Fibroblast of the aortic adventitia (primary cell): Measurements from ENCODE around the gene APBA2. TPM values are rescaled to one million over a fixed set of nuclear protein-coding genes. Genes with fewer than 3 reads are reported as not detected.

Experiments
- DNase-seq: peaks from one replicate; pipeline ENCODE4 v3.0.0-alpha.2; 2010; ENCODE audit warnings: low read depth
- H3K4me3 ChIP-seq: 2 replicates; pipeline ENCODE4 v1.5.1; 2011; ENCODE audit warnings: low read depth, mild to moderate bottlenecking, control low read depth, low read length, moderate library complexity
- total RNA-seq: library from RNA; depleted of rRNA; stranded (reverse); fragments of >200 nt; gene quantifications from 2 replicates; pipeline ENCODE4 v1.2.3, GENCODE V29; 2012; ENCODE audit warnings: low replicate concordance
- TF ChIP-seq, protein P1 (sequence below): IDR thresholded peaks from 2 replicates; pipeline ENCODE4 v1.5.1; 2011; ENCODE audit warnings: mild to moderate bottlenecking, low read length, control low read depth, inconsistent platforms; ENCODE audit not compliant: insufficient read depth

Gene APBA2
- total RNA-seq, 1 donor, result 1.8 TPM

DNA sequence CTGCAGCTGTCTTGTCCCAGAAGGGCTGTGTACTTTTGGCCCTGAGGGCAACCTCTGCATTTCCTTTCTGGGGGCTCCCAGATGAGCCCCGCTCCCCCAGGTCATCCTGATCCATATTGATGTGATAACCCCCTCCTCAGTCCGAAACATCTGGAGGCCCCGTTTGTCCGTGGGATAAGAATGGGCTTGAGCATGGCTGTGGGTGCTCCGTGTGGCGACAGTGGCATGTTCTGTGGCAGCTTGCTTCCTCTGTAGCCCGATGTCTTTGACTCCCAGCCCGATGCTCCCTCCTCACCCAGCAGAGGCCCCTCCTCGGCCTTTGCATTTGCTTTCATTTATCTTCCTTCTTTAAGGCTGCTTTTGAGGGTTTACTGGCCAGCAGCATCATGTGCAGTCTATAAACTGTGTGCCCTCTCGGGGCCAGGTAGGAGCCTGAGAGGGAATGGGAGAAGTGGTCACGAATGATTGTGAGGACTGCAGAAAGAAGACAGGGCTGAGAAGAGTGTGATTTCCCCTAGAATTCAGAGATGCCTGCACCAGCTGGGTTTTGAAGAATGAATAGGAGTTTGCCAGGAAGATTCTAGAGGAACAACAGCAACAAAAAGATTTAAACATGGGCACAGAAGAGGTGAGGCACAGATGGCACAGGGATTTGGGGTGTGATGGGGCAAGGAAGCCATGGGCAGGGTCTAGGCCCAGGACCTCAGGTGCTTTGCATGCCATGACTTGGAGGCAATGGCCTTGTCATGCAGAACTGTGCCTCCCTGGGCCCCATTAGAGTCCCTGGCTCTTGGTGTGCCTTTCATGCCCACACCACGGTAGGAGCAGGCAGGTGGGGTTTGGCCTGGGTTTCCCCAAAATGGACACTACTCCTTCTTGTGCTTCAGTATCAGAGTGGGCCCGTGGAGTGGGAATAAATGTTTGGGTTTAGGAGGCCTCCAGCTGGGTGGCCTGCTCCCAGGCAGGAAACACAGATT, 34.2 kb downstream of the APBA2 start:
- H3K4me3 ChIP-seq, result no peak overlapping the region
- no peak for DNase-seq
- TF ChIP-seq, protein P1, sequence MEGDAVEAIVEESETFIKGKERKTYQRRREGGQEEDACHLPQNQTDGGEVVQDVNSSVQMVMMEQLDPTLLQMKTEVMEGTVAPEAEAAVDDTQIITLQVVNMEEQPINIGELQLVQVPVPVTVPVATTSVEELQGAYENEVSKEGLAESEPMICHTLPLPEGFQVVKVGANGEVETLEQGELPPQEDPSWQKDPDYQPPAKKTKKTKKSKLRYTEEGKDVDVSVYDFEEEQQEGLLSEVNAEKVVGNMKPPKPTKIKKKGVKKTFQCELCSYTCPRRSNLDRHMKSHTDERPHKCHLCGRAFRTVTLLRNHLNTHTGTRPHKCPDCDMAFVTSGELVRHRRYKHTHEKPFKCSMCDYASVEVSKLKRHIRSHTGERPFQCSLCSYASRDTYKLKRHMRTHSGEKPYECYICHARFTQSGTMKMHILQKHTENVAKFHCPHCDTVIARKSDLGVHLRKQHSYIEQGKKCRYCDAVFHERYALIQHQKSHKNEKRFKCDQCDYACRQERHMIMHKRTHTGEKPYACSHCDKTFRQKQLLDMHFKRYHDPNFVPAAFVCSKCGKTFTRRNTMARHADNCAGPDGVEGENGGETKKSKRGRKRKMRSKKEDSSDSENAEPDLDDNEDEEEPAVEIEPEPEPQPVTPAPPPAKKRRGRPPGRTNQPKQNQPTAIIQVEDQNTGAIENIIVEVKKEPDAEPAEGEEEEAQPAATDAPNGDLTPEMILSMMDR, result no peak

DNA sequence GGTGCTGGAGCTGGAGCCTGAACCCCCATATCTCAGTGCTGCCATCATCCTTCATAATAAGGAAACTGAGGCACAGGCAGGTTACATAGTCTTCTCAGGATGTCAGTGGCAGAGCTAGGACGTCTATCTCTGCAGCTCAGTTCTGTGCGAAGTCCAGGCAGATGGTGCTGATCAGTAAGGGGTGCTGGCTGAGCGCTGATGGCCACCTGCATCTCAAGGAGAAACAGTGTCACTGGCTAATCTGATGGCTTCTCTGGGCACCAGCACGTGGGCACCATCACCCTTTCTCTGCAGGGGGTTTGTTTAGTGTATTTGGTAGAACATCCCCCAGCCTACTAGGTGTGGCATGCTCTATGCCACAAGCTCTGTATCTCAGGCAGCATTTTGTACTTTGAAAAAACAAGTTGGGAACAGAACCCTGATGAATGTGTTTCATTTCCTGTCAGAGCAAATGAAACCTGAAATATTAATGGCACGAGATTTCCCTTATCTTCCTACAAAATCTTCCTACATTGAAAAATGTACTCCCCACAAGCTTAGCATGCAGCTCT, 35.1 kb downstream of the APBA2 start:
- DNase-seq, result no peak
- H3K4me3 ChIP-seq, result no peak overlapping the region
- TF ChIP-seq, protein P1, result no peak

DNA sequence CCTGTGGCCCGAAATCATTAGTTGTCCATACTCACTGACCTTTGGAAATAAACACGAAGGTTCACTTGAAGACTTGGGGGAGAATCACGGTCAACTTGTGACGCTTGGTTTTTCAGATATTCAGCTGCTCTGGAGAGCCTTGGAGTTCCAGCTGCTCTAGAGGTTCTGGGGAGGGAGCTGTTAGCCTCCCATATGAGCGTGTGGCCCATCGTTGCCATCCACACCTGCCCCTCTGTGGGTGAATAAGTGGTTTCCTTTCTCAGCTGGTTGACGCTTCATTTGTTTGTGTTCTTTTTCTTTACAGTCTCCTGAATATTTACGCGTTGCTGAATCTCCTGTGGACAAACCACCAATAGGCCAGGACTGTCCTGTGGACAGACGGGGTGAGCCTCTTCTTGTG, 35.6 kb downstream of the APBA2 start:
- no peak overlapping the region for H3K4me3 ChIP-seq
- DNase-seq, result no peak
- TF ChIP-seq, protein P1, result no peak

DNA sequence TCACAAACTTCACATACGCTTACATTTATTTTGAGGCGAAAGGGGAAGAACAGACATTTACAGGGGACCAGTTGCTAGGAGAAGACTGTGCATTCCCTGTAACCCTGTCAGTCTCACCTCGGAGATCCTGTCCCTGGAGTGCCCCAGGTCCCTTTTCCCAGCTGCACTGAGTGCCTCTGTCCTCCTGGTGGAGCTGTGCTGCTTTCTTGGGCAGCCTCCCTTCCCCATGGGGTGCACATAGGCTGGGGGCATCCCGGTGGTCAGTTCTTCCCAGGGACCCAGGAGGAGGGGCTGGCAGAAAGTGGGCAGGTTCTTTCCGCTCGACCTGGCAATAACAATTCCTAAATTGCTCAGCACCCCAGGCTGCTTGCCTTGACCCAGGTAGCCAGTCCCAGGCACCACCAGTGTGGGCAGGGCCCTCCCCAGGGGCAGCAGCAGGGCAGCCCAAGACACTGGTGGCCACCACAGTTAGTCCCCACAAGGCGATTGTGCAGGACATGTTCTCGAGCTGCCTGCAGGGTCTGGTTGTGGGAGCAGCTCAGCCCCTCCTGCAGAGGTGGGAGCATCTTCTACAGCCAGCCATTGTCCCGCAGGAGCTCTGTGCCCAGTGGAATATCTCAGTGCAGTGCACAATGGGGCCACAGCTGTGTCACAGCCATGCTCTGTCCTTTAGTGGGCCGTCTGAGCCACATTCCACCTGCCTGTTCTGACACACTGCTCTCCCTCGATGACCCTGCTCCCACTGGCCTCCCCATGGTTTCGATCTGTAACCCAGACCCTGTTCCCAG, 36.3 kb downstream of the APBA2 start:
- DNase-seq, result no peak
- no peak overlapping the region for H3K4me3 ChIP-seq
- TF ChIP-seq, protein P1, result no peak

GRCh38 chr15:28922707-28923012, 36.9 kb downstream of the APBA2 start:
- no peak for DNase-seq
- TF ChIP-seq, protein P1, result no peak
- H3K4me3 ChIP-seq, result no peak overlapping the region

- H3K4me3 ChIP-seq, result no peak overlapping the region
- TF ChIP-seq, protein P1, result no peak
- DNase-seq, result no peak
Measured at GRCh38 chr15:28923726-28924280, 38.0 kb downstream of the APBA2 start.
